Fibroblast of skin of right quadriceps (primary cell): ENCODE data around the gene ZNF831.

Experiments
- DNase-seq: peaks from one replicate; pipeline ENCODE4 v3.0.0-alpha.2; 2013

ZNF831 gene

DNA sequence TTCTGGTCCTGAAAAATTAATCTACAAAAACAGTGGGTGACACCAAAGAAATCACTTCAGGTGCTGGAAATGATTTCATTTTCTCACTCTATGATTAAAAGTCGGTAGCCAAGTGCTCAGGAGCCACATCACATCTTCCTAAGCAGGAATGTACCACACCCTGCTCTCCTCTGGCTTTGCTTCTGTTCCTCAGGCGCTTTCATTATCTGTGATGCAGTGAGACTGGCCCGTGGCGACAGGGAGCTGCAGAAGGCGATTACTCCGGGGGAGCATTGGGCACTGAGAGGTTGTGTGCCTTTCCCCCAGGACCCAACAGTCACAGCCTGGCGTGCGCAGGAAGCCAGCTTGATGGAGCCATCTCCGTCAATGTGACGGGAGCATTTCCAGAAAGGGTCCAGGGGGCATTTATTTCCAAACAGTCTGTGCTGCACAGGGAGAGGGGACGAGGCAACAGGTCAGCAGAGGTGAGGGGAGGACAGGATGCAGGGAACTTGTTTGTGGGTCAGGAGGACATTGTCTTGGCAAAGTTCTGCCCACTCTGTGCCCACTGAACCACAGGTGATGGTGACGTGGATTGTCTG, 5.6 kb upstream of the ZNF831 start:
- no peak for DNase-seq

DNA sequence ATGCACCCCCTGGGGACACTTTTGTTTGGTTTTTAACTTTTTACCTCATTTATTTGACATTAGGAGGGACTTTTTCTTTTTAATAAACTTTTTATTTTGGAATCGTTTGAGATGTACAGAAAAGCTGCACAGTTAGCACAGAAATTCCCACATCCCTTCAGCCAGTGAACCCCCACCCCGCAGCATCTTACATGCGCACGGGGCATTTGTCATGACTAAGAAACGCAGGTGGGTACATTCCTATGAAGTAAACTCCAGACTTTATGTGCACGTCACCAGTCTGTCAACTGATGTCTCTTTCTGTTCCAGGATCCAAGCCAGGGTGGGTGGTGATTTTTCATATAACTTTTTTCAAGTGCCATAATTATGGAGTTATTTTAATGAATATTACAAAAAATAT, 4.9 kb upstream of the ZNF831 start:
- no peak for DNase-seq

DNA sequence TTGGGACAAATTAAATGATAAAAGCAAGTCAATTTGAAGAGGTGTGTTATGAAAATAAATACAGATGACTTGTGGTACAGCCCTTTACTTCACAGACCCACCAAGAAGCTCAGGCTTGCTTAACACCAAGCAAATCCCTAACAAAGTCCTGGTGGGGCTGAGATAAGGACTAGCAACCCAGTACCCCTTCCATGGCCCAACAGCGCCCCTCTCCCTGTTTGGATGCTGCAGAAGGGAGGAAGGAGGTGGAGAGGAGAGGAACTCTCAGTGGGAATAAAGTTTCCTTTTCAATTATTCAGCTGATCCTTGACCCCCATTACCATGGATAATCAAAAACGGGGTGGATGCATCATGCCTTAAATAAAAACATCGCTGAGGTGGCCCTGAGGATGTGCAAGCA, 4.5 kb upstream of the ZNF831 start:
- no peak for DNase-seq

DNA sequence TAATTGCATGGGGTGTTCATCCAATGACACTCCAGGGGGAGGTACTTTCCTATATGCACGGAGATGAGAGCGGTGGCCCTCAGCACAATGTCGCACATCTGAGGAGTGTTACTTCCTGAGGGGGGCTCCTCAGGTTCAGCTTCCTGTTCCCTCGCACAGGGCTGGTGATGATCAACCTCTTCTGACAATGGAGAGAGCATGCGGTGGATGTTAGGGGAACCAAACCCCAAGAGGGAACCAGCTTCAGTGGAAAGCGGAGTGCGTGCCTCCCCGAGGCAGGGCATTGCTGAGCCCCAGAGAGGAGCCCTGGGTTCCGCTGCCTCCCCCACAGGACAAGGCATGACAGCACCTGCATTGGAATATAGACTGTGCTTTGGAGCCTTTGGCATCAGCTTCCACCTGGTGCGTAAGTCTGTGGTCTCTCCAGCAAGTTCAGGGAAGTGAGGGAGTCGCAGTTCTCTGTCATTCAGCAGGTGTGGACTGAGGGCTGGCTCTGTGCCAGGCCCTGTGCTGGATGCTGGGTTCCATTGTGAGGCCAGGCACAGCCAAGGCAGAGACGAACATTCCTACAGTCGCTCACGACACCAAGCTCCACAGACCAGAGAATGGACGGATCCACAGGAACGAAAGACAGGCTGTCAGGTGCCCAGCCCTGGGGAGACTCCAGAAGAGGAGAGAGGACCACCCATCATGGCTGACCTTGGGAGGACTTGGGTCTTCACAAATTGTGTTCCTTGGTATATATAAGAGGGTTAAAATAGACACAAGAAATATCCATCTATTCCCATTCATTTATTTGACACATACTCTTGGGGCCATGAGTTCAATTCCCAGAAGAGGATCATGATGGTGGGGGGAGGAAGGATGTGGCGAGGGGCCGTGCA, 3.9 kb upstream of the ZNF831 start:
- DNase-seq, result no peak

DNA sequence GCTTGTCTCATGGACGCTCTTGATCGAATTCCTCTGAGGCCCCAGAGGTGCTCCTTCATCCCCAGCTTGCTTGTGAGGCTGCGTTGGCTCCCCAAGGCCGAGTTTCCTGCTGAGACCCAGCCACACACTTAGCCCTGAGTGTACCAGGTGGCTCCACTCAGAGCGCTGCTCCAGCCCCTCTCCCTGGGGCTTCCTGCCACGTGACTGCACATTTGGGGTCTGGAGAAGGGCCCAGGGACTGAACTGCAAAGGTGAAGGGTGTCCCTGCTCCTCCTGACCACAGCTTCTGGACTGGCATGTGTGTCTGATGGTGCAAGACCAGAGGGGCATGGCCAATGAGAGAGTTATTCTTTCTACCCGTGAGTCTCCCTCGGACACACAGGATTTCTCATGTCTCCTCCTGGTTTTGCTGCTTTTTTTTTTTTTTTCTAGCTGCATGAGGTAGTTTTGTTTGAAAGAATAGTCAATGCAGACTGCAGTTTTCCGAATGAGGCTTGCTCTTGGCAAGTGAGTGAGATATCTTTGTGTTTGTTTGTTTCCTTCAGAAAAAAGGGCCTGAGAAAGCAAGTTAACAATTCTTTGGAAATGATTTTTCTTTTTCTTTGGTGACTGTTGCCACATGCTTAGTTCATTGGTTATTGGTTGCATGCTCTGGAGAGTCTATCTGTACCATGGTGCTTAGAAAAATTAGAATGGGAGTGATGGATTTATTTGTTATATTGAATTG, 3.1 kb upstream of the ZNF831 start:
- no peak for DNase-seq

DNA sequence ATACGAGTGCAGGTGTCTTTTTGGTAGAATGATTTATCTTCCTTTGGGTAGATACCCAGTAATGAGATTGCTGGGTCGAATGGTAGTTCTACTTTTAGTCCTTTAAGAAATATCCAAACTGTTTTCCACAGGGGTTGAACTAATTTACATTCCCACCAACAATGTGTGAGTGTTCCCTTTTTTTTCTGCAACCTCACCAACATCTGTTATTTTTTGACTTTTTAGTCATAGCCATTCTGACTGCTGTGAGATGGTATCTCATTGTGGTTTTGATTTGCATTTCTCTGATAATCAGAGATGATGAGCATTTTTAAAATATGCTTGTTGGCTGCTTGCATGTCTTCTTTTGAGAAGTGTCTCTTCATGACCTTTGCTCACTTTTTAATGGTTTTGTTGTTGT, 1.9 kb upstream of the ZNF831 start:
- DNase-seq, result no peak

DNA sequence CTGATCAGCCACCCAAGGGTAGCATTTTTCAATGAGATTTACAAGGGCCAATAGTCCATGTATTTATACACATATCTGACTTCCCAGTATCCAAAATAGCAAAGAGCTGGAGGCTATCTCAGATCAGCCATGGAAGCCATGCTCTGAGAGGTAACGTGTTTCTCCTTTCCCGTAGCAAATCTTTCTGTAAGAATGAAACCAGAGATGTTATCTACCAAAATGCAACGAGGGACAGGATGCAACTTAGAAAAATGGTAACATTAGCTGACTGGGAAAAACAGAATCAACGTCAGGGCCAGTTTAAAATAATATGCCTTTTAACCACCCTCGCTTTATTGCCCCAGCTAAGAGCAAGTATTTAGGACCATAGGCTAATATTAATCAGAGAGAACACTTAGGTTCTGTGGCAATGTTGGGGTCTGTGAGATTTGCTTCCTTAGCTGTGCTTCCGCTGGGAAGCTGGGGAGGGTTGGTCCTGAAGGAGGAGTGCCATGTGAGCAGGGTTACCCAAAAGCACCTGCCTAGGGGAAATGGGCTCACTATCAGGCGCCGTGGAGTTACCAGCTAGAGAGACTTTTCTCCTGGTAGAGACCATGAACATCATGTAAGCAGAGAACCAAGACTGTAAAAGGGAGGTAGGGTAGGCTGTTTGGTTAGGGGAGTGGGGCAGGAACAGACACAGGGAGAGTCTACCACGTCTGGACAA, 1.2 kb downstream of the ZNF831 start:
- no peak for DNase-seq

DNA sequence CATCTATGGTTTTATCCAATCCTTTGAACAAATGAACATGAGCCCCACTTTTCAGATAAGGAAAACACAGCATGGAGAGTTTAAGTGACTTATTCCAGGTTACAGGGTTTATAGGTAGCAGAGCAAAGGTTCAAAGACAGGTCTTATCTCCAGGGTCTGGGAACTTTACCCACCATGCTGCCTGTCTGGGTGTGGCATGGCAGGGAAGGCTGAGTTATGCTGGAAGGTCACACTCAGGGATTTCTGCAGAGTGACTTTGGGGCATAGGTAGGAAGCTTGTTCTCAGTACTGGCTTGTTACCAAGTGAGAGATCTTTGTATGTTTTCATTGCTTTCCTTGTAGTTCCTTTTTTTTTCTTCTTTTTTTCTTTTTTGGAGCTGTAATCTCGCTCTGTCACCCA, 1.8 kb downstream of the ZNF831 start:
- no peak for DNase-seq

DNA sequence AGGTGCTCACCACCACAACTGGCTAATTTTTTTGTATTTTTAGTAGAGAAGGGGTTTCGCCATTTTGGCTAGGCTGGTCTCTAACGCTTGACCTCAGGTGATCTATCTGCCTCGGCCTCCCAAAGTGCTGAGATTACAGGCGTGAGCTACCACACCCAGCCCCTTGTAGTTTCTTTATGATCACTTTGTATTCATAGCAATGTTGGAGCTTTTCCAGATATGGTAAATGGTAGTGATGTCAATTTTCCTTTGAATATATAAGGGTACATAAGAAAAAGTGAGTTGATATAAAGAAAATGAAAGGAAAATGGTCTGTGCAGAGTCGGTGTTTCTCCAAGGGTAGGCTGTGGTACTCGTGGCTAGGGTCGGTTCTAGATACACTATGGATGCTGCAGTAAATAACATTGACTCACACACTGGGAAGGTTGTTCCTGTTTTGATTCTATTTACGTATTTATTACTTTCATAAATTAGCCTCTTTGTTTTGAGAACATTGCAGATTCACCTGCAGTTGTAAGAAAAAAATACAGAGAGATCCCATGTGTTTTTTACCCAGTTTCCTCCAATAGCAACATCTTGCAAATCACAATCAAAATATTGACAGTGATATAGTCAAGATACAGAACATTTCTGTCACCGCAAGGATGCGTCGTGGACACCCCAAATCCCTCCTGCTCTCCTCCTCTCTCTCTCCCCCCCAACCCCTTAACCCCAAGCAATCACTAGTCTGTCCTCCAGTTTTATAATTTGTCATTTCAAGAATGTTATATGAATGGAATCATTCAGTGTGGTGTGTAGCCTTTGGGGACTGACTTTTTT, 2.5 kb downstream of the ZNF831 start:
- no peak for DNase-seq

DNA sequence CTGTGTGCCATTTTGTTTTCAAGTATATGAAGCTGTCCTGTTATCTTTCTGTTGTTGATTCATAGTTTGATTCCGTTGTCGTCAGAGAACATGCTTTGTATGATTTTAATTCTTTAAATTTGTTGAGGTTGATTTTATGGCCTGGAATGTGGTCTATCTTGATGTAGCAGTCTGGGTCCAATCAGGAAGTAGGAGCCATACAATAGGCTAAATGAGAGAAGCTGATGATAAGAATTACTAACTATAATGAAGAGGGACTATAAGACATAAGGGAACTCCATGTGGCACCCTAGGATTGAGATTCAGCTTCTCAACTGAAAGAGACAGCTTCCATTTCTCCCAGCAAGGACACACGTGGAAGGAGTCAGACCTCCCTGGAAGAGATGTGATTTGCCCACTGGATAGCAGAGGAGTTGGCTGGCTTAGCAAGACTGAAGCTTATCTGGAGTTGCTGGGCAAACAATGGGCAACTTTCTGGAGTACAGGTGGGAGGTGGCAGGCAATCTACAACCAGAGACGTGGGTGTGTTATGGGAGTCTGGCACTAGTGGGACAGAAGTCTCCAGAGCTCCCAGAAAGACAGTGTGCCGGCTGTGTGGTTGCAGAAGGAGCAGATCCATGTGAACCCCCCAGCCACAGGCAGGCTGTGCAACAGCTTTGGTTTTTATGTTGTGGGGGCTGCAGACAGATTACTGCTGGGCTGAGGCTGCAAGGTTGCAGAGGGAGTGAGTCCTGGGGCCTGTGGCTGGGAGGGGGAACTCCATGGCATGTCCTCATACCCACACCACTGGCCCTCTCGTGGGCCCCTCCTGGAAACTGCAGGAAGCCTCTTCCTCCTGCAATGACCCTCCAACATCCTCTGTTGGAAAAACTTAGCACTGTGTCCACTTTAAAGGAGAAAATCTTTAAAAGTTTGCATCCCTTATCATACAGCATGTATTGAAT, 7.1 kb downstream of the ZNF831 start:
- no peak for DNase-seq

DNA sequence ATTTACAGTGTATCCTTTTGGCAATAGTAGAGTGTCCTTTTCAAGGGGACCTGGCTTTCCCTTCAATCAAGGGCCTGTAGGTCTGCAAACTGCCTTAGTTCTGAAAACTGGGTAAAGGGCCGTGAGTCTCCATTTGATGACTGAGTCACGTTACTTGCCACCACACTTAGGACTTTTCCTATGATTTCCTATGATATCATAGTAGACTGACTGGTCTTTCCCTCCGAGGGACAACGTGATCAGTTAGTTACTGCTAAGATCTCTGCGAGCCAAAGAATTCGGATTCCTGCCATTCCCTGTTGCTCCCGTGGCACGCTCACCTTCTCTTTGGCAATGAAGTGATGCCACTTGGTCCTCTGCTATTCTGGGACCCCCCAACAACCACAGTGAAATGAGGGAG, 8.4 kb downstream of the ZNF831 start:
- no peak for DNase-seq

DNA sequence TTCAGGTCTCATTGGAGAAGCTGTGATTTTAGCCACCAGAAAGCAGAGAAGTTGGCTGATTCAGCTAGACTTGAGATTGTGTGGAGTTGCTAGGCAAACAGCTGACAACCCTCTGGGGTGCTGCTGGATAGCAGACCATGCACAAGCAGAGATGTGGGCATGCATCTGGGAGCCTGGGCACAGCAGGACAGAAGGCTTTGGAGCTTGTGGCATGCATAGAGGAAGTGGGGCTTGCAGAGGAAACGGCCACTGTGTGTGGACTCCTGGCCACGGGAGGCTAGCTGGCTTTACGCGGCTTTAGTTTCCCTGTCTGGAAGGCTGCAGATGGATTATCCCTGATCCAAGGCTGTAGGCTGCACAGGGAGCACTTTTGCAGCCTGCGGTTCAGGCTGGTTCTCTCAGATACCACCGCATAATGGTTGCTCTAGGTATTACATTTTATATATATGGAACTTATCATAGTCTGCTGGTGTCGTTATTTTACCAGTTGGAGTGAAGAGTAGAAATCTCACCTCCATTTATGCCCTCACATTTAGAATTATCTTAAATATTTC, 10.4 kb downstream of the ZNF831 start:
- DNase-seq, result no peak

DNA sequence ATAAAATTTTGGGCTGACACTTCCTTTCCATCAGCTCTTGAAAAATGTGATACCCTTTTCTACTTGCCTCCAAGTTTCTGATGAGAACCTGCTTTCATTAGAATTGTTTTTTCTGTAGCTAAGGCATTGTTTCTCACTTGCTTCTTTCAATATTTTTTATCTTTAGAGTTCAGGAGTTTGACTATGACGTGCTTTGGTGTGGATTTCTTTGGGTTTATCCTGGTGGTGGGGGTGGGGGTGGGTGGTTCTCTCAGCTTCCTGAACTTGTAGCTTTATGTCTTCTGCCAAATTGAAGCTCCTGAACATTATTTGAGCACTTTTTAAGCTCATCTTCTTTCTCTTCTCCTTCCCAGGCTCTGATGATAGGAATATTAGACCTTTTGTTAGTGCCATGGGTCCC, 11.4 kb downstream of the ZNF831 start:
- DNase-seq, result no peak

DNA sequence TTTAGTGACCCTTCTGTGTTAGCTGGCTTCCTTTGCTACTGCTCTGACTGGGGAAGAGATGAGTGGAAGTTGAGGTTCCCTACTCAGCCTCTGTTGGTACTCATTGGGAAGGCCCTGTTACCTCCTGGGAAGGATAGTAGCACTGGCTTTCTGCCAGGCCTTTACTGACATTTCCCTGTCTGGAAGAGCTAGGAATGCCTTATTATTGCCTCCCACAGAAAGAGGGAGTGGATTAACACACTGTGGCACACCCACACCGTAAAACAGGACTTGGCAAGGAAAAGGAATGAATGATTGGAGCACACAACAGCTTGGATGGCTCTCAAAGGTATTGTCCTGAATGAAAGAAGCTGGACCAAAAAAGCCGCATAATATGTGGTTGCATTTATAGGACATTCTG, 12.2 kb downstream of the ZNF831 start:
- no peak for DNase-seq

DNA sequence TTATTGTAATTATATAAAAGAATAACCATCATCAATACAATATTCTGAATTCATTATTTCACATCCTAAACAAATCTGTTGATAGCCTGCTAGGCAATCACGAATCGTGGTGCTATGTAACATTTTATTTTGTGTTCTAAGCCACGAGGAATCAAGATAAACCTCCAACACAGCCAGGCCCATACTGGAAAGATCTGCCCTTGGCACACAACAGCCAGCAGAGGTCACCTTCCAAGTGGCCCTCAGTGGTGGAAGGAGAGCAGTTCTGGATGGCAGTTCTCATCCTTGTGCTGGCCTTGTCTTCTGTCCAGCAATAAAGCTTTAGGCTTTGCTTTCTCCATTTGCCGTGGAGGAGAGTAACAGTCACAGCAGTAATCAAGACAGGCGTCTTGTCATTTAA, 13.2 kb downstream of the ZNF831 start:
- DNase-seq, result no peak

DNA sequence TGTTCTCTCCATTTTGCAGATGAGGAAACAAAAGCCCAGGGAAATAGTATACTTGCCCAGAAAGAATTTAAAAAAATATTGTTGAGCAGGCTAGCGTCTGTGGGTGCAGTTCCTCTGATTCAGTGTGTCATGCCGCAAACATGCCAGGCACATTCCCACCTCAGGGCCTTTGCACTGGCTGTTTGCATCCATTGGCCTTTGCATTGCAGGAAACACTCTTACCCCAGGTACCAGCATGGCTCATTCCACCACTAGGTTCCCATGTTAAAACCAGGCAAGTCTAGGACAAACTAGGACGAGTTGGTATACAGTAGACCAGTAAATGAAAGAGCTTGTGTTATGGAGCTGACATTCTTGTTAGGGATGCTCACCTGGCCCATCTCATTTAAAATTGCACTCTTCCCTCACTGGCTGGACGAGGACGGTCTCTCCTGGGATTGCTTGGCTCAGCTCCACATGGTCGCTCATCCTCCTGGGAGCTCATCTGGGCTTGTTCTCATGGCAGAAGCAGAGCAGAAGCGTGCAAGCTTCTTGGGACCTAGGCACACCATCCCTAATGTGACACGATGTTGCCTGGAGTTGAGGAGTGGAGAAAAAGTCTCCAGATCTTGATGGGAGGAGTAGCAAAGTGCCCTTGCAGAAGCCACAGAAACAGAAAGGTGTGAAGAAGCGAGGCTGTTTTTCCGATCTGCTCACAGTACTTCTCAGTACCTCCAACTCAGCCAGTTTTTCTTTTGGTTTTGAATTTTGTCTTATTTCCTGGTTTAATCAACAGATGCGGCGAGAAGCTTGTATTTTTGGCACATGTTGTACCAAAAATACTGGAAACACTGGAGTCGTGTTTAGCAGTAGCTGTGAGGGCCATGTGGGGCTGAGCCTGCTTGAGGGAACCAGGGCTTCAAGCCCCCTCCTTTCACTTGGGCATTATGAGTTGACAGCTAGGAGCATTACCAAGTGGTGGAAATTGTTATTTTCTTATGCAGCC, 13.9 kb downstream of the ZNF831 start:
- DNase-seq, result no peak

DNA sequence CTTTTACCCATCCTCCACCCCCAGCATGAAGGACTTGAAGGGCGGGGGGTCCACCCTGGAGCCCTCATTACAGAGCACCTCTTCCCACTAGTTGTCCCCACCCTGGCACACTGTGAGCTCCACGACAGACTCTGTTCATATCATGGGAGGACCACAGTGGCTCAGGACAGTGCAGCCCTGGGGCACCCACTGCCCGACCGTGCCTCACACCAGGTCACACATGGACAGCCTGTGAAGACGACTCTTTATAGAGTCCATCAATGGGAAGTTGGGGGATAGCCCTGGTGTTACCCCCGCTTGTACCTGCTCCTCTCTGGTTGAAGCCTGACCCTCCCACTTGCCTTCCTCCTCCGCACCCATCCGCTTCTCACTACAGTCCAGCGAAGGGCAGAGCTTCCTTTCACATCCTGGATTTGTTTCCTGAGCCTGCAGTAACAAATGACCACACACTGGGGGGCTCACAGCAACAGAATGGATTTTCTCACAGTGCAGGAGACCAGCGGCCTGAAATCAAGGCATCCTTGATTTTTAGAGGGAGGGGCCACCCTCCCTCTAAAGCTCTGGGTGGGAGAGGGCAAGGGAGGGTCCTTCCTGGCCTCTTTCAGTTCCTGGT, 15.5 kb downstream of the ZNF831 start:
- no peak for DNase-seq

DNA sequence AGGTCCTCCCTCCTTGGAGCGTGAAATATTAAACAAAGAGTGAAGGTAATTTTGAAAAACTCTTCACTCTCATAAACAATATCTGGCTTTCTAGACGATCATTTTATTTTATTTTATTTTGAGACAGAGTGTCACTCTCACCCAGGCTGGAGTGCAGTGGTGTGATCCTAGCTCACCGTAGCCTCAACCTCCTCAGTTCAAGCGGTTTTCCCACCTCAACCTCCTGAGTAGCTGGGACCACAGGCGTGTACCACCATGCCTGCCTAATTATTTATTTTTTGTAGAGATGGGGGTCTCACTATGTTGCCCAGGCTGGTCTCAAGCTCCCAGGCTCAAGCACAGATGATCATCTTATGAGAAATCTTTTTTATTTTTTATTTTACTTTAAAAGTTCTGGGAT, 16.4 kb downstream of the ZNF831 start:
- no peak for DNase-seq

DNA sequence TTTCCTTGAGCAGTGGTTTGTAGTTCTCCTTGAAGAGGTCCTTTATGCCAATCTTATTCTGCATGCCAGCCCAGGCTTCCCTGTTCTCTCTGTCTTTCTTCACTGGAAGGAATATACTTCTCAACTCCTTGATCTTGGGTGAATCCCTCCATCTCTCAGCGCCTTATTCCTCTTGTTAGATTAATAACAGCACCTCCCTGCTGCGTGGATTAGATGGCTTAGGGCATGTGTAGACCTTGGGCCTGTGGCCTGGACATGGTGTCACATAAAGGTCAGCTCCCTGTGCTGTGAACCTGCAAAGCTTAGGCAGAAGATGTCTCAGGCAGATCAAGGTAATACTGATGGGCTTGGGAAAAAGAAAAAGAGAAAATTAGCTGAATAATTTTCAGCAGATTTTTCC, 18.3 kb downstream of the ZNF831 start:
- no peak for DNase-seq
